Activated naive CD4-positive, alpha-beta T cell treated with anti-CD3 and anti-CD28 coated beads for 36 hours (primary cell): ENCODE results near the gene DNAI2. TPM values are rescaled to one million over a fixed set of nuclear protein-coding genes. Genes with fewer than 3 reads are reported as not detected.

Experiments used
- CTCF ChIA-PET: fragments of 350-600 bp; sonication (Branson Sonifier 250); formaldehyde crosslinking; loops from one replicate; lab custom pipeline; 2021; ENCODE audit warnings: antibody characterized with exemption; lab: Charles Lee
- DNase-seq: peaks from one replicate; pipeline ENCODE4 v3.0.0-alpha.2; 2020
- H3K27ac Mint-ChIP-seq: one replicate; pipeline ENCODE4 v1.8.0; 2021; ENCODE audit warnings: mild to moderate bottlenecking, mixed read lengths
- H3K27me3 Mint-ChIP-seq: one replicate; pipeline ENCODE4 v1.8.0; 2021; ENCODE audit warnings: low read depth, mixed read lengths
- H3K36me3 Mint-ChIP-seq: one replicate; pipeline ENCODE4 v1.8.0; 2021; ENCODE audit warnings: low read depth, mixed read lengths
- H3K4me1 Mint-ChIP-seq: one replicate; pipeline ENCODE4 v1.8.0; 2021; ENCODE audit warnings: low read depth, mixed read lengths
- H3K4me3 Mint-ChIP-seq: one replicate; pipeline ENCODE4 v1.8.0; 2021; ENCODE audit warnings: mild to moderate bottlenecking, moderate library complexity, mixed read lengths
- H3K9me3 Mint-ChIP-seq: one replicate; pipeline ENCODE4 v1.8.0; 2021; ENCODE audit warnings: mixed read lengths
- intact Hi-C: fragments of 100-400 bp; cut with micrococcal nuclease; formaldehyde crosslinking; loops from one replicate; pipeline ENCODE4 v1.15.1; 2023
- total RNA-seq, 2 experiments: library from RNA; stranded (reverse); gene quantifications; one replicate each; pipeline ENCODE4 v1.2.3, GENCODE V29; 2021

The DNAI2 gene
- total RNA-seq, 2 experiments from 2014 or later, result 0.12 to 0.25 TPM

GRCh38 chr17:74362810-74363498 is 88.9 kb downstream of the DNAI2 start:
- Mint-ChIP-seq H3K27ac (no peak overlapping the region), H3K4me1 (no peaks in the 10 kb centered on the region), H3K27me3 (peaks cover 16% of the 10 kb centered on the region), H3K9me3 (no peaks in the 10 kb centered on the region), H3K36me3 (no peaks in the 10 kb centered on the region), H3K4me3 (no peak overlapping the region)
- CTCF ChIA-PET, result interaction anchor here (0.7 to 2.4 kb wide), 5 partner anchors 17 to 136 kb away, joined by 3 to 9 read pairs (median 4); no protein-coding TSS in a partner anchor
- DNase-seq, result no peak
- intact Hi-C loops, result no loop called here

Other genes with a start within 250 kb of the DNAI2 start
- 1,000 to 10,000 TPM; 1,784 to 1,916 TPM for gene RPL38, start 70.6 kb upstream of the DNAI2 start, total RNA-seq
- gene TTYH2, start 60.7 kb upstream of the DNAI2 start, total RNA-seq, result 1 to 10 TPM; 2.5 to 2.8 TPM
- not detected for gene KIF19, start 52.0 kb downstream of the DNAI2 start, total RNA-seq
- not detected for gene BTBD17, start 87.6 kb downstream of the DNAI2 start, total RNA-seq
- not detected for gene GPR142, start 93.3 kb downstream of the DNAI2 start, total RNA-seq
- gene GPRC5C, start 157.9 kb downstream of the DNAI2 start, total RNA-seq, result not detected
- gene CD300A, start 192.4 kb downstream of the DNAI2 start, total RNA-seq, result 1 to 10 TPM; 1.3 to 1.8 TPM